Prostate gland (tissue), 2 donors: ENCODE measurements around the gene C16orf89. TPM values are rescaled to one million over a fixed set of nuclear protein-coding genes. Genes with fewer than 3 reads are reported as not detected.
"Not testable (repeated sequence)": the region's sequence is repeated elsewhere in the genome, so short reads cannot be mapped to it uniquely, and the experiment has no call there.

Experiments
- DNase-seq: peaks from one replicate; pipeline ENCODE4 v3.0.0-alpha.2; 2019; ENCODE audit warnings: low spot score
- H3K27ac ChIP-seq, 2 donors: fragments of 200-600 bp; sonication (generic); 2 replicates each; pipeline ENCODE4 v1.5.1; 2017 to 2019
- H3K27me3 ChIP-seq: fragments of 200-600 bp; sonication (generic); replicated peaks from 2 replicates; pipeline ENCODE4 v1.5.1; 2019; ENCODE audit not compliant: insufficient read depth
- H3K36me3 ChIP-seq, 2 donors: fragments of 200-600 bp; sonication (generic); 1 replicate in 1 of 2; 2 replicates in 1 of 2; pipeline versions ENCODE4 v1.5.1 to v1.8.1; 2017 to 2019
- H3K4me1 ChIP-seq: fragments of 200-600 bp; sonication (generic); replicated peaks from 2 replicates; pipeline ENCODE4 v1.5.1; 2019
- H3K4me3 ChIP-seq, 2 donors: fragments of 200-600 bp; sonication (generic); 2 replicates each; pipeline ENCODE4 v1.5.1; 2017 to 2019
- H3K9me3 ChIP-seq: fragments of 200-600 bp; sonication (generic); 2 replicates; pipeline ENCODE4 v1.5.1; 2017
- POLR2A ChIP-seq: fragments of 450-650 bp; IDR thresholded peaks from one replicate; pipeline ENCODE4 v1.6.1; 2016; ENCODE audit warnings: antibody characterized with exemption, mild to moderate bottlenecking
- POLR2AphosphoS5 ChIP-seq: sonication (generic); formaldehyde crosslinking; IDR thresholded peaks from one replicate; pipeline ENCODE4 v1.6.1; 2017; ENCODE audit warnings: antibody characterized with exemption
- WGBS: methylation state at CpG from one replicate; pipeline ENCODE4 v1.1.5; 2018; 5-methylcytosine and 5-hydroxymethylcytosine counted together
- intact Hi-C: fragments of 100-400 bp; cut with DNase I; formaldehyde crosslinking; loops from one replicate; pipeline ENCODE4 v1.14.2; 2022
- total RNA-seq, 2 donors: library from RNA; depleted of rRNA; stranded (reverse); fragments of >200 nt; gene quantifications; one replicate each; pipeline ENCODE4 v1.1.0, GENCODE V29; 2016

The C16orf89 gene
- total RNA-seq, 2 donors from 2014 or later = 6.6 to 29.4 TPM

- H3K4me3 ChIP-seq = peak overlapping the region; percentile 68 to 70
- H3K9me3 ChIP-seq, H3K36me3 ChIP-seq, H3K27me3 ChIP-seq, H3K4me1 ChIP-seq, intact Hi-C loops: not testable (repeated sequence)
- peak; percentile 69 for DNase-seq
- H3K27ac ChIP-seq = peak overlapping the region; percentile 92
- WGBS = 1% methylated on average over 51 of the region's 67 CpGs
- TF ChIP-seq POLR2A = peak; percentile 37
Measured at GRCh38 chr16:5098221-5099159, 32.7 kb upstream of the C16orf89 start.

GRCh38 chr16:5097470-5098220, 31.9 kb upstream of the C16orf89 start, which contains the start of gene EEF2KMT:
TSS of gene EEF2KMT (minus strand) at chr16:5097795. CDS start at chr16:5097739, 56 bp downstream.
- DNase-seq = peak; percentile 99
- 0% methylated on average over 31 of the region's 67 CpGs for WGBS
- H3K36me3 ChIP-seq, H3K4me1 ChIP-seq, H3K9me3 ChIP-seq, intact Hi-C loops, H3K27me3 ChIP-seq: not testable (repeated sequence)
- Histone ChIP-seq H3K27ac (peak within 1 kb of the TSS; percentile 92), H3K4me3 (peak within 1 kb of the TSS; percentile 68 to 70)
- TF ChIP-seq POLR2A (peak; percentile 25), POLR2AphosphoS5 (peak; percentile 43)

GRCh38 chr16:5097061-5097469, 31.3 kb upstream of the C16orf89 start:
- intact Hi-C loops, H3K4me1 ChIP-seq, H3K9me3 ChIP-seq, H3K27me3 ChIP-seq, H3K36me3 ChIP-seq: not testable (repeated sequence)
- peak overlapping the region; percentile 68 to 70 for H3K4me3 ChIP-seq
- DNase-seq = peak; percentile 12
- 0% methylated on average over 15 of the region's 23 CpGs for WGBS
- peak overlapping the region; percentile 71 to 73 for H3K27ac ChIP-seq

- WGBS = 24% methylated on average over 7 of the region's 7 CpGs
Measured at GRCh38 chr16:5096437-5097060, 30.8 kb upstream of the C16orf89 start.

GRCh38 chr16:5095145-5095830, 29.5 kb upstream of the C16orf89 start:
- H3K9me3 ChIP-seq, H3K36me3 ChIP-seq, intact Hi-C loops, H3K4me3 ChIP-seq, H3K27me3 ChIP-seq, H3K4me1 ChIP-seq, DNase-seq, H3K27ac ChIP-seq: not testable (repeated sequence)
- 63% methylated on average over 11 of the region's 11 CpGs for WGBS

More at GRCh38 chr16:5096437-5097060, 30.8 kb upstream of the C16orf89 start:
- H3K4me3 ChIP-seq, H3K4me1 ChIP-seq, DNase-seq, intact Hi-C loops, H3K9me3 ChIP-seq, H3K27ac ChIP-seq, H3K36me3 ChIP-seq, H3K27me3 ChIP-seq: not testable (repeated sequence)

GRCh38 chr16:5093746-5094145, 28.0 kb upstream of the C16orf89 start:
- H3K27me3 ChIP-seq, H3K4me1 ChIP-seq, H3K27ac ChIP-seq, H3K9me3 ChIP-seq, intact Hi-C loops, DNase-seq, H3K4me3 ChIP-seq, H3K36me3 ChIP-seq: not testable (repeated sequence)
- WGBS = 79% methylated on average over 10 of the region's 11 CpGs

GRCh38 chr16:5093081-5093480, 27.3 kb upstream of the C16orf89 start:
- H3K27ac ChIP-seq, H3K4me1 ChIP-seq, intact Hi-C loops, H3K27me3 ChIP-seq, DNase-seq, H3K9me3 ChIP-seq, H3K4me3 ChIP-seq, H3K36me3 ChIP-seq: not testable (repeated sequence)
- 89% methylated on average over 9 of the region's 9 CpGs for WGBS

GRCh38 chr16:5090592-5090991, 24.8 kb upstream of the C16orf89 start:
- H3K9me3 ChIP-seq, H3K36me3 ChIP-seq, H3K27ac ChIP-seq, intact Hi-C loops, H3K4me1 ChIP-seq, H3K27me3 ChIP-seq, DNase-seq, H3K4me3 ChIP-seq: not testable (repeated sequence)
- 78% methylated on average over 9 of the region's 9 CpGs for whole genome bisulfite sequencing

- H3K27me3 ChIP-seq, H3K36me3 ChIP-seq, H3K9me3 ChIP-seq, H3K4me1 ChIP-seq, intact Hi-C loops, H3K4me3 ChIP-seq, DNase-seq, H3K27ac ChIP-seq: not testable (repeated sequence)
- 91% methylated on average over 26 of the region's 26 CpGs for WGBS
Measured at GRCh38 chr16:5089911-5090555, 24.3 kb upstream of the C16orf89 start.

GRCh38 chr16:5088936-5089335, 23.2 kb upstream of the C16orf89 start:
- intact Hi-C loops, H3K27me3 ChIP-seq, H3K4me3 ChIP-seq, H3K36me3 ChIP-seq, DNase-seq, H3K27ac ChIP-seq, H3K9me3 ChIP-seq, H3K4me1 ChIP-seq: not testable (repeated sequence)
- 87% methylated on average over 17 of the region's 17 CpGs for WGBS
